Heart left ventricle (tissue), 16 donors: ENCODE results near the gene PDE11A. TPM values are rescaled to one million over a fixed set of nuclear protein-coding genes. Genes with fewer than 3 reads are reported as not detected.
A peak's percentile ranks its signal among the peaks of the same experiment; 100 is the strongest.

Experiments used
- ATAC-seq, 4 donors: fragments of 200-7000 bp; cut with Tn5 transposase; one replicate each; pipeline ENCODE4 v1.9.1; 2020 to 2022; ENCODE audit warnings: moderate library complexity in 4 of 4, mild to moderate bottlenecking in 3 of 4, moderate number of reproducible peaks in 1 of 4
- DNase-seq, 5 donors: peaks; one replicate each; pipeline ENCODE4 v3.0.0-alpha.2; 2020
- H3K27ac ChIP-seq, 12 donors: fragments of 200-600 bp; sonication (generic) in 4 of 12; one replicate each; pipeline versions ENCODE4 v1.5.0 to v1.8.0; 2016 to 2022; ENCODE audit warnings: mild to moderate bottlenecking in 2 of 12
- H3K27me3 ChIP-seq, 9 donors: fragments of 200-600 bp; sonication (generic) in 2 of 9; one replicate each; pipeline versions ENCODE4 v1.5.1 to v1.8.0; 2016 to 2022; ENCODE audit warnings: mild to moderate bottlenecking in 3 of 9
- H3K36me3 ChIP-seq, 9 donors: fragments of 200-600 bp; sonication (generic) in 2 of 9; one replicate each; pipeline versions ENCODE4 v1.5.0 to v1.8.0; 2018 to 2022; ENCODE audit warnings: mild to moderate bottlenecking in 2 of 9
- H3K4me1 ChIP-seq, 12 donors: fragments of 200-600 bp; sonication (generic) in 4 of 12; one replicate each; pipeline versions ENCODE4 v1.5.0 to v1.8.0; 2016 to 2022; ENCODE audit warnings: mild to moderate bottlenecking in 3 of 12
- H3K4me3 ChIP-seq, 12 donors: fragments of 200-600 bp; sonication (generic) in 4 of 12; one replicate each; pipeline versions ENCODE4 v1.5.0 to v1.8.0; 2017 to 2022; ENCODE audit warnings: mild to moderate bottlenecking in 9 of 12, moderate library complexity in 4 of 12
- H3K9me3 ChIP-seq, 12 donors: fragments of 200-600 bp; sonication (generic) in 4 of 12; one replicate each; pipeline versions ENCODE4 v1.5.0 to v1.8.0; 2016 to 2022; ENCODE audit warnings: mild to moderate bottlenecking in 1 of 12
- CTCF ChIP-seq, 12 donors: fragments of 200-600 bp; sonication (generic) in 4 of 12; IDR thresholded peaks; one replicate each; pipeline versions ENCODE4 v1.5.0 to v1.8.0; 2018 to 2022; ENCODE audit warnings: antibody characterized with exemption in 12 of 12, mild to moderate bottlenecking in 5 of 12
- POLR2A ChIP-seq, 2 donors: fragments of 450-650 bp; IDR thresholded peaks; one replicate each; pipeline ENCODE4 v1.6.1; 2017; ENCODE audit warnings: antibody characterized with exemption in 2 of 2, mild to moderate bottlenecking in 2 of 2, moderate library complexity in 2 of 2
- WGBS, 4 donors: extraction: QIAGEN DNeasy Blood & Tissue Kit in 2 of 4; methylation state at CpG; one replicate each; pipeline versions ENCODE4 v1.1.5 to v1.1.7; 2013 to 2018; 5-methylcytosine and 5-hydroxymethylcytosine counted together
- intact Hi-C, 10 donors: fragments of 100-400 bp; cut with DNase I; formaldehyde crosslinking; loops; one replicate each; pipeline versions ENCODE4 v1.11.1 to v1.14.2; 2022
- polyA plus RNA-seq, 2 donors: library from polyadenylated mRNA; stranded (reverse); fragments of 200-250 nt; gene quantifications; one replicate each; pipeline ENCODE4 v1.2.3, GENCODE V29; 2013
- total RNA-seq, 9 donors: library from RNA; depleted of rRNA in 2 of 9; stranded (reverse); fragments of >200 nt in 2 of 9; fragmentation: NEBNext Ultra II Directional in 3 of 9; extraction: Animal tissue kit (Norgen Biotek cat#: 25700) in 3 of 9; gene quantifications; one replicate each; pipeline versions ENCODE4 v1.1.0 to v1.2.4, GENCODE V29; 2016 to 2023
- donor health status: ischemic (EF 13 %, LVEDD 7.1; RV severe dilation, severe dysfunction).
- donor health status: healthy with polysubstance abuse.
- donor health status: DM: no; HTN: yes; CAD: no.
- donor health status: DM: no; HTN: no; CAD: no.
- donor health status: ischemic (EF 25% LVEDD 6.9; RV normal size, moderate dysfunction).
- donor health status: ischemic (EF 25% LVEDD 5.7; RV mildly dilated, moderate dysfunction).
- donor health status: healthy.
- donor health status: DM: yes; HTN: yes; CAD: no.
- donor health status: ischemic (EF 35%, LVEDD 5.7; RV mildly dilated, moderate dysfunction).
- donor health status: nonischemic (EF 11% LVEDD 7.7; RV severe dilation, severe dysfunction).
- donor health status: DM: yes; HTN: yes; CAD: no.
- donor health status: PGD.
- donor health status: ischemic (EF 29% LVEDD 5.4; RV normal size, mild dysfunction).
- donor health status: nonischemic (EF 23%, LVEDD 6.1; RV moderate dilation, normal function).

Gene PDE11A
- total and polyA plus RNA-seq, 11 donors, result 0.24 to 2.9 (median 0.88) TPM

- H3K27me3 ChIP-seq, result no peaks in the 10 kb centered on the region
- no peaks in the 10 kb centered on the region for H3K9me3 ChIP-seq
- H3K27ac ChIP-seq, result no peak overlapping the region
- DNase-seq (no peak), ATAC-seq (no peak)
- no peak overlapping the region for H3K4me3 ChIP-seq
- no peak for TF ChIP-seq POLR2A (IDR thresholded peaks at IDR 0.05)
- no peak for TF ChIP-seq CTCF (IDR thresholded peaks at IDR 0.05)
- intact Hi-C loops, result no loop called here
- no peaks in the 10 kb centered on the region for H3K36me3 ChIP-seq
- WGBS, 4 donors, result 66 to 76% (median 72%) methylated on average over 3 of the region's 3 CpGs
- peaks cover 0 to 12% (median 0%) of the 10 kb centered on the region in 12 donors for H3K4me1 ChIP-seq
Measured at GRCh38 chr2:177588671-177589070, 483.9 kb downstream of the PDE11A start.

GRCh38 chr2:177587371-177587770 is 485.2 kb downstream of the PDE11A start:
- Histone ChIP-seq H3K36me3 (no peaks in the 10 kb centered on the region), H3K4me1 (peaks cover 0 to 12% (median 0%) of the 10 kb centered on the region in 12 donors), H3K9me3 (no peaks in the 10 kb centered on the region), H3K27me3 (no peaks in the 10 kb centered on the region), H3K4me3 (no peak overlapping the region), H3K27ac (no peak overlapping the region)
- ATAC-seq (no peak), DNase-seq (no peak)
- WGBS, 4 donors, result 79 to 90% (median 83%) methylated on average over 1 of the region's 1 CpG
- TF ChIP-seq CTCF (IDR thresholded peaks at IDR 0.05), result no peak
- TF ChIP-seq POLR2A (IDR thresholded peaks at IDR 0.05), result no peak
- intact Hi-C loops, result no loop called here

GRCh38 chr2:177586154-177586553 is 486.4 kb downstream of the PDE11A start:
- Histone ChIP-seq H3K9me3 (no peaks in the 10 kb centered on the region), H3K36me3 (no peaks in the 10 kb centered on the region), H3K4me3 (no peak overlapping the region), H3K27ac (no peak overlapping the region), H3K4me1 (peaks cover 0 to 12% (median 0%) of the 10 kb centered on the region in 12 donors), H3K27me3 (no peaks in the 10 kb centered on the region)
- ATAC-seq (no peak), DNase-seq (no peak)
- TF ChIP-seq CTCF (IDR thresholded peaks at IDR 0.05) (no peak), POLR2A (IDR thresholded peaks at IDR 0.05) (no peak)
- intact Hi-C loops, result no loop called here
- WGBS, 4 donors, result 53 to 72% (median 61%) methylated on average over 1 of the region's 1 CpG

- DNase-seq, result peak in 4 of 5 donors; percentile 33 to 68 (median 40)
- H3K4me1 ChIP-seq, result peaks cover 0 to 12% (median 0%) of the 10 kb centered on the region in 12 donors
- intact Hi-C loops, result no loop called here
- TF ChIP-seq CTCF (IDR thresholded peaks at IDR 0.05) (no peak), POLR2A (IDR thresholded peaks at IDR 0.05) (no peak)
- peak; percentile 89 to 91 (median 90) for ATAC-seq
- H3K4me3 ChIP-seq, result no peak overlapping the region
- no peaks in the 10 kb centered on the region for H3K9me3 ChIP-seq
- H3K27ac ChIP-seq, result no peak overlapping the region
- WGBS, 4 donors, result 59 to 65% (median 64%) methylated on average over 3 to 5 of the region's 5 CpGs
- no peaks in the 10 kb centered on the region for H3K36me3 ChIP-seq
- H3K27me3 ChIP-seq, result no peaks in the 10 kb centered on the region
Measured at GRCh38 chr2:177585234-177585863, 487.2 kb downstream of the PDE11A start.
